ENCODE data around the gene NNMT. TPM values are rescaled to one million over a fixed set of nuclear protein-coding genes. Genes with fewer than 3 reads are reported as not detected.
A peak's percentile ranks its signal among the peaks of the same experiment; 100 is the strongest.

The NNMT gene
- total RNA-seq, 4 donors from 2014 or later, result 712 to 1,460 (median 1,382) TPM

- TF ChIP-seq CTCF (IDR thresholded peaks at IDR 0.05), result no peak
- ATAC-seq (ENCODE audit: low FRiP score) (no peak), DNase-seq (ENCODE audit: low spot score) (no peak)
Measured at GRCh38 chr11:114316980-114317786, 21.0 kb downstream of the NNMT start.

- no peak for ATAC-seq (ENCODE audit: low FRiP score)
- no peak for DNase-seq (ENCODE audit: low spot score)
- TF ChIP-seq CTCF (IDR thresholded peaks at IDR 0.05), result no peak
Measured at GRCh38 chr11:114317787-114318137, 21.6 kb downstream of the NNMT start.

- no peak for TF ChIP-seq CTCF (IDR thresholded peaks at IDR 0.05)
- ATAC-seq (ENCODE audit: low FRiP score), result no peak
- no peak for DNase-seq (ENCODE audit: low spot score)
Measured at GRCh38 chr11:114318361-114318760, 22.2 kb downstream of the NNMT start.

- no peak for TF ChIP-seq CTCF (IDR thresholded peaks at IDR 0.05)
- DNase-seq (ENCODE audit: low spot score), result no peak
- peak; percentile 15 for ATAC-seq (ENCODE audit: low FRiP score)
Measured at GRCh38 chr11:114319716-114320328, 23.6 kb downstream of the NNMT start.

GRCh38 chr11:114321621-114322257 is 25.5 kb downstream of the NNMT start:
- ATAC-seq (ENCODE audit: low FRiP score), result peak; percentile 50
- no peak for TF ChIP-seq CTCF (IDR thresholded peaks at IDR 0.05)
- no peak for DNase-seq (ENCODE audit: low spot score)

GRCh38 chr11:114322934-114323333 is 26.7 kb downstream of the NNMT start:
- TF ChIP-seq CTCF (IDR thresholded peaks at IDR 0.05), result no peak
- DNase-seq (ENCODE audit: low spot score) (no peak), ATAC-seq (ENCODE audit: low FRiP score) (no peak)
